T-helper 22 cell (primary cell): Measurements from ENCODE around the gene CEP104.
A peak's percentile ranks its signal among the peaks of the same experiment; 100 is the strongest.

ENCODE experiments used
- DNase-seq: peaks from one replicate; pipeline ENCODE4 v3.0.0-alpha.2; 2020; ENCODE audit warnings: low read depth

CEP104 gene

DNA sequence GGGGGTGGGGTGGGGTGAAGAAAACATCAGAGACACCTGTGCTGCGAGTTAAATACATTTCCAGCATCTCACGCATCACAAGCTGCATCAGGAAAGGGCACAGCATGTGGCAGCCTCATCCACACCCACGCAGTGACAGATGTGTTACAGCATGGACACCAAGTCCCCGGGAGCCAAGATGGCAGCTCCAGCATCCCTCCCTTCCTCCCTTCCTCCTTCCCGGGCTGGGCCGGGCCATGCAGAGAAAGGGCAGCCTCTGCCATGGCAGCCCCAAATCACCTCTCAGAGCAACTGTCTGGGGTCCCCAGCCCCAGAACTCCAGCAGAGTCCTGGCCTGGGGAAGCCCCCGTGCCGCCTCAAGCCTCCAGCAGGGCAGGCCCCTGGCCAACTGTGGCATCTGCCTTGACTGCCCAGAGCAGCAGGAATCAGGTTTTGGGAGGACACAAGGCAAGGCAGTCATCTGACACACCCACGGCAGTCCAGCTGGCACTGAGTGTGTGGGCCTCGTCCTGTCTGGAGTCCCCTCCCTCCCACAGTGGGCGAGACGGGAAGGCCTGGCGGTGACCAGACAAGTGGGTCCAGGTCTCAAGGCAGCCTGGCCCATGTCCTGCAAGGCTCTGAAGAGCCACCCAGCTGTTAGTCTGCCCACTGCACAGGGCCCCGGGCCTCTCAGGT, 78.3 kb downstream of the CEP104 start:
- no peak for DNase-seq

- no peak for DNase-seq
Observed at GRCh38 chr1:3777647-3778589, 79.1 kb downstream of the CEP104 start.

DNA sequence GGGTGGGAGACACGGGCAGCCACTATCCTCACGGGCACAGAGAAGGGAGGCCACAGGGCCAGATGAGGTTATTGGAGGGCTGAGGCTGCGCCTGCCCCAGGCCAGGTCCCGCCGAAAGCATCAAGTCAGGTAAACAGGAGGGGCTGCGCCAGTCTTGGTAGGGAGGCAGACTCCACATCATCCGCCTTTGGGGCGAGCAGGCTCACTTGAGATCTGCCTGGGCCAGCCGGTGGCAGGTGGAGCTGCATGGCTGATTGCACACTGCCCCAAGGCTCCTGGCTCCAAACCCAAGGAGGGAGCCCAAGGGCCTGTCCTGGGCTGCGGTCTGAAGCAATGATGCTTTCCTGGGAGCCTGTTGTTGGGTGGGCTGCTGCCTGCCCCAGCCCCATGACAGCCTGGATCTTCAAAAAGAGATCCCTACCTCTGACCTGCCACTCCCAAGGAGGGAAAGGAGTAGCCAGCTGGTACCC, 79.9 kb downstream of the CEP104 start:
- no peak for DNase-seq

- DNase-seq, result no peak
Observed at GRCh38 chr1:3776231-3776961, 80.6 kb downstream of the CEP104 start.

DNA sequence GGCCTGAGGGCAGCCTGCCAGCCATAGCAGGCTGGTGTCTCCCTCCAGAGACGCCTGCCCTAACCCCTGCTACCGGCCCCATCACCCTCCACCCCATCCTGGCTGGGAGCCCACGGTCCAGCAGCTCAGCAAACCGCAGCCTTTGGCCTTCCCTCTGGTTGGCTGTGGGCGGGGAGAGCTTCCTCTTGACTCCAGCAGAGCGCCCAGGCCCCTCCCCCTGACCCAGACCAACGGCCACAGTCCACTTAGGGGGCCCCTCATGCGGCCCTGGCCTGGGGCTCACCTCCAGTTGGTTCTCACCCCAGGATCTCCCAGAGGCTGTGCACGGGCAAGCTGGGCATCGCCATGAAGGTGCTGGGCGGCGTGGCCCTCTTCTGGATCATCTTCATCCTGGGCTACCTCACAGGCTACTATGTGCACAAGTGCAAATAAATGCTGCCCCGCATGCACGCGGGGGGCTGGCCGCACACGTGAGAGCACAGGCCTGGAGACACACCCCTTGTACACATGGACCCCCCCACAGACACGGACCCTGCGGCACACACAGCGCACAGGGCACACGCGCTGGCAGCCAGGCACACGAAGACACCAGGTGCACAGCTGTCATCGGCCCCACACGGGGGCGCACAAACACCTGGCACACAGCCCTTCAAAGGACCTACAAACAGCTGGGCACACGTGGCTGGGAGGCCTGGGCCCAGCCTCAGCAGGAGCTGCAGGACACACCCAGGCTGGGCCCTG, 81.4 kb downstream of the CEP104 start:
- peak; percentile 13 for DNase-seq

- no peak for DNase-seq
Observed at GRCh38 chr1:3774946-3775489, 82.0 kb downstream of the CEP104 start.

GRCh38 chr1:3774276-3774945, 82.6 kb downstream of the CEP104 start:
- no peak for DNase-seq

DNA sequence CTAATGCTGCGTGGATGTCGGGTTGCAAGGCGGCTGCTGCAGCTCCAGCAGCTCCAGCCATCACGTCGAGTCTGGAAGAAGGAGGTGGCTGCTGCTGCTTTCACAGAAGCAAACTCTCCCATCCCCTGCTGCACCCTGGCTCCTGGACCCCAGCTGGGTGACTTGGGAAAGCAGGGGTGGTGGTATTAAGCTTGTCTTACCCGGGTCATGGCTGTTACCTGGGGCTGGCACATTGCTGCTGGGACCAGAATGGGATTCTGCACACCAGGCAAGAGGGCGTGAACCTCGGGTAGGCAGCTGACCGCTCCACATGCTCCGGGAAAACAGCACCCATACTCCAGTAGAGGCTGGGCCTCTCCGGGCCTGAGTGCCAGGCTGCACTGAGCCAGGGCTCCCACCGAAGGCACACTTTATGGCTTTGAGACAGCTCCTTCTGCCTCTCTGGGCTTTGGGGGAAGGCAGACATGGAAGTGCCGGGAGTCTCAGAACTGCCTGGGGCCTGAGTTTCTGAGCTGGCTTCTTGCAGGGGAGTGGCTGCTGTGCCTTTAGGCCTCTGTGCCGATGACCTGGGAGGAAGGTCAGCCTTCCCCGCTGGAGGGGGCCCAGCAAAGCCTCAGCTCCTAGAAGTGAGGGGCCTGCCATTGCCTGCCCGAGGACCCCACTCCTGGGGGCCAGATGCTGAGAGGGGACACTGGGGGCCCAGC, 83.3 kb downstream of the CEP104 start:
- DNase-seq, result no peak

DNA sequence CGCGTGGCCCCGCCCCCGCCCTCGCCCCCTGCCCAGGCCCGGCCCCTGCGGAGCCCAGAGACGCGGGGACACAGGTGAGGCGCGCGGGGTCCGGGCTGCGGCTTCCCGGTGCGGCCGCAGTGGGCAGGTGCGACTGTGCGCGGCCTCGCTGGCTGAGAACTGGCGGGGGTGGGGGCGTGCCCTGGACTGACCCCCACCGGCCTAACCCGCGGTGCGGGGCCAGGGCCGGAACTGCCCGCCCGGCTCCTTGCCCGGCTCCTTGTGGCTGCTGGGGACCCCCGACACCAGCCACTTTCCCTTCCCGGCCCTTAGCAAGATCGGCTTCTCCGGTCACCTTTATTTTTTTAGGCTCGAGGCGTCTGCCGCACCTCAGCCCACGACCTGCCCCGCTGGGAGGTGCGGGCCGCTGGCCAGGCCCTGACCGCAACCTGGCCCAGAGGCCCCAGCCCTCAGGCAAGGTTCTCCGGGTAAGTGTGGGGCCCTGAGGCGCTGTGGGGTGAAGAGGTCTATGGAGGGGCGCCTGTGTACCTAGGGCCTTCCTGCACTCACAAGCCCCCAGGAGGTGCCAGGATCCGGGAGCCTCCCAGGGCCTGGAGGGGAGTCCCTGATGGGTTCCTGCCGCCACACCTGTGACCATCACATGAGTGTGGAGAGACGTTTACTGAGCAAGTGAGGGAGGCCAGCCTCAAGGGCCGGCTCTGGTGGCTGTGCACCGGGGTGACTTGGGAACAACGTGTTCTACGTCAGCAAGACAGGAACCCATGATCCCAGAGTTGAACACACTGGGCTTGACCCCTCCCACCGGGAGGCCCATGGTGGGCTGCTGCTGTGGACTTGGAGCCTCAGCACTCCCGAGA, 84.1 kb downstream of the CEP104 start, which contains the start of gene SMIM1:
SMIM1 (plus strand) TSS at position 35 of the 857 bp plus-strand sequence. CDS start 2,625 bp downstream, outside the sequence.
- DNase-seq, result no peak

- peak; percentile 82 for DNase-seq
Observed at GRCh38 chr1:3772027-3772714, 84.8 kb downstream of the CEP104 start.

DNA sequence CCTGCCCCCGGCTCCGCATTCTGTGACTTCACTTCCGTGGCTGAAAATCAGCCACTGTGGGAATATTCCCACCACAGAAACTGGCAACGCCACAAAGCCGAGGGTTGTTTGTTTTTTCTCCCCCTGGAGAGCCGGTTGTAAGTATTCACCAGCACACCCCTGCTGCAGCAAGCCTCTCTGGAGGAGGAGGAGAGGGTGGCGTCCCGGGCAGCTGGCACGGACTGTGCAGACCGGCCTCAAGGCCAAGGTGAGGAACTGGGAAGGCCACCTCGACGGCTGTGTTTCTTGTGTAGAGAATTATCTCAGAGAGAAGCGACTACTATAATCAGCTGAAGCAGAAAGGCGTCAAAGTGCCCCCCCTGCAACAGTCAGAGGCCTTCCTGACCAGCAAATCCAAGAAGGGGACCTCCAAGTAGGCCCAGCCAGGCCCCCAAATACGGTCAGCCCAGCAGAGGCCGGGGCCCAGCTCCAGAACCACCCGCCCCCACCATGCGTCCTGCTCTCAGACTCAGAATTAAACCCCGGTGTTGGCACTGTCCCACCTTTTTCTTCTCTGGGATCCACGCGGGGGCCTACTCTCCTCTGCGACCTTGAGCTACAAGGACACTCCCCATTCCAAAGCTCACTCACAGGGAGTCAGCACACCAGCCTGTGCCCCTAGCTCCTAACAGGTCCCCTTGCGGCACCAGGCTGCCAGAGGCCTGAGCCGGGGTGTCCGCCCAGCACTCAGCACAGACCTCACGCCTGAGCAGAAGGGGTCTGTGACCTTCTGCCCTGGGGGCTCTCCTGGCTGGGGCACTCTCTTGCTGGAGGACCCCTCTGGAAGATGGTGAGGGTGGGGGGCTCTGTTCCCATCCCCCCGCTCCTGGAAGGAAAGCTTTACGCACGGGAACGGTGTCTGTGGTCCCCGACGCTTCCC, 85.6 kb downstream of the CEP104 start:
- DNase-seq, result no peak

DNA sequence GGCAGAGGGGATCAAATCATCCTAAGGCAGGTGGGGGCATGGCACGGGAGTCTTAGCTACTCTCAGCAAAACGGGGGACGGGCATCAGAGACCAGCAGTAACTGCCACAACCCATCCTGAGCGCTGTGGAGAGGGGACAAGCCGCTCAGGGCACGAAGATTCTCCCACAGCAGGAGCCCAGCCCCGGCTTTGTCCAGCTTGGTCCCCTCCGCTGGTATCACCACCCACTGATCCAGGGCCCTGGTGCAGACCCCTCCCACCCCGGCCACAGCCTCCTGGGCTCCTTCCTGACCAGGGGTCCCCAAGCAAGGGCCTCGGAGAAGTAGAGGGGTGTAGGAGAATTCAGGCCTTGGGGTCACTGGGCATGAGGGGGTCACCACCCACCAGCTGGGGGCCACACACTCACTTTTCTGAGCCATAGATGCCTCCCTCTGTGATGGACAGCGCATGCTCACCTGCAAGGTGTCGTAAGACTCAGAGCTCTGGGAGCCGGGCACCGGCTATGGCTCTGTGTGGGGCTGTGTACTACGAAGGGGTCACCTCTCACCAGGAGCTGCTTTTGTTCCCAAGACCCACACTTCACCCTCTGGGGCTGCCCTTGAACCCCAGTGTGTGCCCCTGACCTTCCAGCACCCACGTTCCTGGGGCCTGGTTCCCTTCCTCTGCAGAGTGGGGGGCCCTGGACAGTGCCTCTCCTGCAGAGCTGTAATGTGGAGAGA, 86.8 kb downstream of the CEP104 start:
- DNase-seq, result no peak

DNA sequence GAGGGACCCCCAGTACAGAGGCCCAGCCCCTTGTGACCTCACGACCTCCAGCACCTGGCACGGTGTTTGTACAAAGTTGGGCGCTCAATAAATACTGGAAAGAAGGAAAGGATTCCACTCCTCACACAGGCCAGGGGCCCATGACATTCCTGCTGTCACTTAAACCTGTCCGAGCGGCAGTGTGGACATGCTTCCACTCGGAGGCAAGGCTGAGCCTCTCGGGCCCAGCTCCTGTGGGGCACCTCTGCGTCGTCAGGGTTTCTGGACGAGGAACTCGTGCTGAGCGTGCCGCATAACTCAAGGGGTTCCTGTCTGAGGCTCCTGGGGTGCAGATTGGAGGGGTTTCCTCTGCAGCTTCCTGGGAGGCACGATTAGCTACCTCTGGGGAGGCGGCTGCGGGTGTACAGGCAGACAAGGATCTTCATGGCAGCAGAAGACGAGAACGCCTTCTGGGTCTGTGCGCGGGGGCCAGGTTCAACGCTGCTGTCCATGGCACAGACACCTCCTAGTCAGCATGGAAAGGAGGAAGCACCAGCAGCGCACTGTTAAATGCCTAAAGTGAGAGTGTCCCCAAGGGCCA, 88.1 kb downstream of the CEP104 start:
- DNase-seq, result no peak

DNA sequence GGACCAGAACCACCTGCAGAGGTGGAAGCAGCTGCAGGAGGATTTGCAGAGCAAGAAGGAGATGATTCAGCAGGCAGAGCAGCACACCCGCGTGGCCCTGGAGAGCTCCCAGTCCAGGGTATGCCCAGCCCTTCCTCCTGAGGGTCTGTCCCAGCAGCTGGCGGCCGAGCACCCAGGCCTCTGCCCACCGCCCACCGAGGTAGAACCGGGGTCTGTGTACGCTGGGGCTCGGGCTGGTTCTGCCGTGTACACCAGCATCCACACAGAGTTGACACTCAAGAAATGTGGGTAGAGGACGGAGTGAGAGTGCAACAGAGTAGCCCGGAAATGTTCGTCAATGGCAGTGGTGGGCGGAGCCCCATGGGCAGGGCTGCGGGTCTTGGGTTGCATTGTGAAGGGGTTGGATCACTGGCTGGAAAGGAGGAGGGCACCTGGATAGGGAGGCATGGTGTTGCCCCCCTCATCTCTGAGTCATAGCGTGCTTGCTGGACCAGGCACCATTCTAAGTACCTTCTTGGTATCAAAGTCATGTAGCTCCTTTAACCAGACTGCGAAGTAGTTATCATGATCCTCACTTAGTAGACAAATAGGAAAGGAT, 89.6 kb downstream of the CEP104 start:
- no peak for DNase-seq

DNA sequence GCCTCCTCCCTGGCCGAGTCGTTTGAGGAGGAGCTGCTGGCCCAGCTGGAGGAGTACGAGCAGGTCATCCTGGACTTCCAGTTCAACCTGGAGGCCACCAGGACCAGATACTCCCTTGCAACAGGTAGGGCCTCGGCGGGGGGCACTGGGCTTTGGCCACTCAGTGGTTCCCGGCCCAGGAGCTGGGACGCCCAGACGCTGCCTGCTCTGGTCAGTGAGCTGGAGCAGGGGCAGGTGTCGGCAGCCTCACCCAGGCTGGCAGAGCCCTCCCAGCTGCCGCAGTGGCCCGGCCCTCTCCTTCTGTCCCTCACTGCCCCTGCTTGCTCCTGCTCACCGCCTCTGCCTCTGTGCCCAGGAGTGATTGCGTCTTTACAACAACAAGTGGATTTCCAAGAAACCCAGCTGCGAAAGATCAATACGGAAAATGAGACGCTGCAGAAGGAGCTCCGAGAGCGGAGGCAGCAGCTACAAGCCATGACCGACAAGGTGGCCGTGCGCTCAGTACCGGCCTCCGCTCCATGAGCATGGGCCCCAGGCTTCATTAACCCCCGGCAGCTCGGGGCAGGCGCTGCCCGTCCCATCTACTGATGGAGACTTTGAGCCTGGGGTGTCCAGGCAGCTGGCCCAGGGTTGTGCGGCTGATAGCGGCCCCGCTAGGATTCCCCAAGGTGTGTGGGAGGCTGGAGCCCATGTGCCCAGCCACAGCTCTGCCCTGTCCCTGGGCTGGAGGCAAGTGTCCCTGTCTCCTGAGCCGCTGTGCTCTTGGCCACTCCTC, 93.5 kb downstream of the CEP104 start:
- no peak for DNase-seq
